ENCODE results near the gene RUNX1.

Gene RUNX1

DNA sequence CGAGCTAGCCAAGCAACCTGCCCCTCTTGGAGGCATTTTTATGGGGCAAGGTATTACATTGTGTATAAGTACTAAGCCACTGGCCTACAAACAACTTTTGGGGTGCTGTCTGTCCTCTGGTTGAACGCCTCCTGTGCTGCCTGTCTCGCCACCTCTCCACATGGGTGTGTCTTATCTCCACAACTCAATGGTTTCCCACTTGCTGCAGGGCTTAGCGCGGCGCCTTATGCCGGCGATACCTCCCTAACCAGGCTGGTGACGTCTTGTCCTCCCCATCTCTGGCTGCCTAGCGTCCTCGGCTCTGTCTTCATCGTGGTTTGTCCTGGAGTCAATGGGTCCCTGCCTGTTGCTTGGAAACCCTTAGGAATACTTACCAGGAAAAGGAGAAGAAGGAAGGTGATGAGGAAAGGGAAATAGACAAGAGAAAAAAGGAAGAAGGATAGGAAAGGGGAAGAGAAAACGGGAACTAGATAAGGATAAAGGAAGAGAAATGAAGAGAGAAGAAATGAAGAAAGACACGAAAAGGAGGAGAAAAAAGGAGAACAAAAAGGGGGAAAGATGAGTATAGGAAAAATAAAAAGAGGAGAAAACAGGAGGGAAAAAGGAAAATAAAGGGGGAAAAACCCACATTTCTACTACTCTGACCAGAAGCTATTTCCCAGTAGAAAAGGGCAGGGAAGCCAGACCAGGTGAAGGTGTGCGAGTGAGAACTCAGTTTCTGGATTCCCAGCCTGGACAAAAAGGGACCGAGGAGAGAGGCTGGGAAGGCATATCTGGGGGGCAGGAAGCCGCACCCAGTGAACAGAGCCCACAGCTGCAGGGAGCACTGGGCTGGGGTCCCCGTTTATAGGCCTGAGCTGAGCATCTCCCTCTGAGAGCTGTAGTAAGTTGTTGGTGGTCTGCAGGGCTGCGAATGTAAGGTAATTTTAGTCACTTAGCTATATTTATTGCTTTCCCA, 294.1 kb downstream of the RUNX1 start:
- no peak overlapping the region for H3K4me3 ChIP-seq (ENCODE audit: low read depth, low read length)

DNA sequence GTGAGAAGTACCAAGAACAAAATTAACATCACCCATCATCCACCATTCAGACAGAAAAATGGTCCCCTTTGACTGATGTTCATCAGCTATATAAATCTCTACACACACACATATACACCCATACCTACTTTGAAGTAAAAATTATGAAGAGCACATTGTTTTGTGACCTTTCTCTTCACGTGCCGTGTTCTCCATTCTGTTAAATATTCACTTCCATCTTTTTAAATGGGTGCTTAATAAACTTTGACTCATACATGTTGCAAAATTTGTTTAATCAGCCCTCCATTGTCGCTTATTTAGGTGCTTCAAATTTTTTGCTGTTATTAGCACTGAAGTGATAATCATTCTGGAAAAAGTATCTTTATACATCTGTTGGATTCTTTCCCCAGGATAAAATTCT, 300.2 kb downstream of the RUNX1 start:
- TF ChIP-seq, protein P1, sequence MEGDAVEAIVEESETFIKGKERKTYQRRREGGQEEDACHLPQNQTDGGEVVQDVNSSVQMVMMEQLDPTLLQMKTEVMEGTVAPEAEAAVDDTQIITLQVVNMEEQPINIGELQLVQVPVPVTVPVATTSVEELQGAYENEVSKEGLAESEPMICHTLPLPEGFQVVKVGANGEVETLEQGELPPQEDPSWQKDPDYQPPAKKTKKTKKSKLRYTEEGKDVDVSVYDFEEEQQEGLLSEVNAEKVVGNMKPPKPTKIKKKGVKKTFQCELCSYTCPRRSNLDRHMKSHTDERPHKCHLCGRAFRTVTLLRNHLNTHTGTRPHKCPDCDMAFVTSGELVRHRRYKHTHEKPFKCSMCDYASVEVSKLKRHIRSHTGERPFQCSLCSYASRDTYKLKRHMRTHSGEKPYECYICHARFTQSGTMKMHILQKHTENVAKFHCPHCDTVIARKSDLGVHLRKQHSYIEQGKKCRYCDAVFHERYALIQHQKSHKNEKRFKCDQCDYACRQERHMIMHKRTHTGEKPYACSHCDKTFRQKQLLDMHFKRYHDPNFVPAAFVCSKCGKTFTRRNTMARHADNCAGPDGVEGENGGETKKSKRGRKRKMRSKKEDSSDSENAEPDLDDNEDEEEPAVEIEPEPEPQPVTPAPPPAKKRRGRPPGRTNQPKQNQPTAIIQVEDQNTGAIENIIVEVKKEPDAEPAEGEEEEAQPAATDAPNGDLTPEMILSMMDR (IDR thresholded peaks at IDR 0.05; ENCODE audit: low read depth, low read length): no peak
- no peaks in the 10 kb centered on the region for H3K36me3 ChIP-seq
- H3K4me3 ChIP-seq (ENCODE audit: low read depth, low read length): no peak overlapping the region

More for the DNA sequence above, 294.1 kb downstream of the RUNX1 start:
- no peak for DNase-seq
- no peaks in the 10 kb centered on the region for H3K4me1 ChIP-seq
- H3K9me3 ChIP-seq: no peaks in the 10 kb centered on the region
- TF ChIP-seq, protein P1 (IDR thresholded peaks at IDR 0.05; ENCODE audit: low read depth, low read length): no peak
- H3K36me3 ChIP-seq: no peaks in the 10 kb centered on the region
- no peaks in the 10 kb centered on the region for H3K27me3 ChIP-seq

DNA sequence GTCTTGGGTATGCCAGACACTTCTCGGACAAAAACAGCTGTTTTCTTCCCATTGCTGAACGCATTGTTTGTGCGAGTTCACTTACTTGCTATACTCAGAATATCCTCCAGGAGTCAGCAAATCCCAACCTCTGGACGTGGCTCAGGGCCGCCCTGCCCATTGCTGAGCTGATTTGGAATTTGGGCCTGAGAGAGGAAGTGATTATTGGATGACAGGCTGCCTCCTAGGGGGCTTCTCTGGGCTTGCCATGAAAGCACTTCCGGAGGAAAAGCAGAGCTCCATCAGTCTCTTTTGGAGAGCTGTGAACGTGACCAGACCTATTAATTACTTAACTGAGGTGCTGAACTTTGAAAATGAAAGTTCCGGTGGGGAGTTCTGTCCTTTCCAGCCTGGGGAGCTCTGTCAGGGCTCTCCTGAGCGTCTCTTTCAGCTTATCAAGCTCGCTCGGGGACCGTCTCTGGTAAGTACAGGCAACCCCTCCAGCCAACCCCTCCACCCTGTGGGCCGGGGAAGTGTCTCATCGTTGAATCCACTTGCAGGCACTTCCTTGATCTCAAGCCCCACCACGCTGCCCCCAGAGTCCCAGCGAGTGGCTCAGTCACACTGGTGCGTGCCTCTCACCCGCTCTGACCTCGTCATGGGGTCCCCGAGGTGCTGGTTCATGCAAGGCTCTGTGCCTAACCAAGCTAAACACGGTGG, 303.4 kb downstream of the RUNX1 start:
- no peak overlapping the region for H3K4me3 ChIP-seq (ENCODE audit: low read depth, low read length)
- no peaks in the 10 kb centered on the region for H3K4me1 ChIP-seq
- H3K9me3 ChIP-seq: no peaks in the 10 kb centered on the region
- H3K36me3 ChIP-seq: no peaks in the 10 kb centered on the region
- TF ChIP-seq, protein P1 (IDR thresholded peaks at IDR 0.05; ENCODE audit: low read depth, low read length): peak; percentile 72
- H3K27me3 ChIP-seq: no peaks in the 10 kb centered on the region
- DNase-seq: peak; percentile 45

More for the DNA sequence above, 300.2 kb downstream of the RUNX1 start:
- no peaks in the 10 kb centered on the region for H3K9me3 ChIP-seq
- H3K4me1 ChIP-seq: no peaks in the 10 kb centered on the region
- no peak for DNase-seq
- no peaks in the 10 kb centered on the region for H3K27me3 ChIP-seq

DNA sequence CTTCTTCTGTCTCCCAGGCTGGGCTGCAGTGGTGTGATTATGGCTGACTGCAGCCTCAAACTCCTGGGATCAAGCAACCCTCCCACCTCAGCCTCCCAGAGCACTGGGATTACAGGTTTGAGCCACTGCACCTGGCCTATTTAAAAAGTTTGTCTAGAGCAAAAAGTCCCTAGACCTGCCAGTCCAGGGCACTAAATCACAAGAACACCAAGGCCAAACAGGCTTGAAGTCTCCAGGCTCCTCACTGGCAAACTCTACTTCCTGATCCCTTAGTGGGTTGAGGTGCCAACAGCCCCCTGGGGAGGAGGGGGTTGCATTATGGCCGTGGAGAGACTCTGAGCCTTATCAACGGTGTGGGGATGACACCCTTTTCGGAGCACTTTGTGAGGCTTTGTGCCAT, 304.3 kb downstream of the RUNX1 start:
- H3K27me3 ChIP-seq: no peaks in the 10 kb centered on the region
- H3K4me3 ChIP-seq (ENCODE audit: low read depth, low read length): no peak overlapping the region
- H3K9me3 ChIP-seq: no peaks in the 10 kb centered on the region
- no peak for DNase-seq
- TF ChIP-seq, protein P1 (IDR thresholded peaks at IDR 0.05; ENCODE audit: low read depth, low read length): no peak
- no peaks in the 10 kb centered on the region for H3K4me1 ChIP-seq
- no peaks in the 10 kb centered on the region for H3K36me3 ChIP-seq

DNA sequence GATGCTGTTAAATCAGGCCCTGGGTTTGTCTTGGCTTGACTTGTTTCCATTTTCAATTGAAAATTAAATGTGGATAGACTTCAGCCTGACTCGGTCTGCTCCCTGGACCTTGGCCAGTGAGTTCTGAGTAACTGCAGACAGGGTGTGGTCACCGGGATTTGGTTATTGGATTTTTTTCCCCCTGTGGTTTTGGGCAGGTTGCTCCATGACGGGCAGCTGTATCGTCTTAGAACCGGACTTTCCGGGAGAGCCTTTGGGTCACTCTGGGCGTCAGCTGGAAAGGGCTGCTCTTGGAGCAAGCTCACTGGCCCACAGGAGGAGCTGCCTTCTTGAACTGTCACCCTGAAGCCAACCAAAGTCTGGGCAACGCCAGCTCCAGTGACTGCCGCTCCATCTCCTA, 305.3 kb downstream of the RUNX1 start:
- no peaks in the 10 kb centered on the region for H3K27me3 ChIP-seq

More for the DNA sequence above, 305.3 kb downstream of the RUNX1 start:
- Histone ChIP-seq H3K4me1 (no peaks in the 10 kb centered on the region), H3K4me3 (ENCODE audit: low read depth, low read length) (no peak overlapping the region), H3K9me3 (no peaks in the 10 kb centered on the region), H3K36me3 (no peaks in the 10 kb centered on the region)
- TF ChIP-seq, protein P1 (IDR thresholded peaks at IDR 0.05; ENCODE audit: low read depth, low read length): no peak
- DNase-seq: no peak
